KMS-11 (cell line): ENCODE data around the gene TRMT61A.

Experiments
- H2AFZ ChIP-seq: fragments of 200-600 bp; sonication (generic); 2 replicates; pipeline ENCODE4 v1.6.1; 2016; ENCODE audit warnings: antibody characterized with exemption, mixed run types, low read depth
- H3K27ac ChIP-seq: fragments of 200-600 bp; sonication (generic); 2 replicates; pipeline ENCODE4 v1.6.1; 2016; ENCODE audit warnings: mild to moderate bottlenecking, mixed run types
- H3K27me3 ChIP-seq: fragments of 200-600 bp; sonication (generic); 2 replicates; pipeline ENCODE4 v1.6.1; 2017; ENCODE audit warnings: mild to moderate bottlenecking, low read depth, mixed run types, moderate library complexity; ENCODE audit not compliant: insufficient read depth
- H3K36me3 ChIP-seq: fragments of 200-600 bp; sonication (generic); 2 replicates; pipeline ENCODE4 v1.6.1; 2017; ENCODE audit warnings: mild to moderate bottlenecking, mixed run types; ENCODE audit not compliant: insufficient read depth
- H3K4me1 ChIP-seq: fragments of 200-600 bp; sonication (generic); 2 replicates; pipeline ENCODE4 v1.6.1; 2016; ENCODE audit warnings: mild to moderate bottlenecking, low read depth, mixed run types; ENCODE audit not compliant: poor library complexity, severe bottlenecking
- H3K4me2 ChIP-seq: fragments of 200-600 bp; sonication (generic); 2 replicates; pipeline ENCODE4 v1.7.0; 2016; ENCODE audit warnings: mild to moderate bottlenecking, mixed run types
- H3K4me3 ChIP-seq: fragments of 200-600 bp; sonication (generic); IDR thresholded peaks from 2 replicates; pipeline ENCODE4 v1.6.1; 2017; ENCODE audit warnings: low read depth, low read length, mixed read lengths; ENCODE audit not compliant: insufficient read depth
- H3K79me2 ChIP-seq: fragments of 200-600 bp; sonication (generic); 2 replicates; pipeline ENCODE4 v1.6.1; 2016; ENCODE audit warnings: low read depth, mixed run types; ENCODE audit not compliant: insufficient read depth
- H3K9ac ChIP-seq: fragments of 200-600 bp; sonication (generic); 2 replicates; pipeline ENCODE4 v1.6.1; 2016; ENCODE audit warnings: mild to moderate bottlenecking, mixed run types
- H4K20me1 ChIP-seq: fragments of 200-600 bp; sonication (generic); 2 replicates; pipeline ENCODE4 v1.6.1; 2016; ENCODE audit warnings: mild to moderate bottlenecking, mixed run types; ENCODE audit not compliant: insufficient read depth
- TF ChIP-seq, protein P1 (sequence below): fragments of 200-600 bp; sonication (generic); conservative IDR thresholded peaks from 2 replicates; pipeline ENCODE4 v1.6.1; 2017; ENCODE audit warnings: low read depth, mild to moderate bottlenecking, antibody characterized with exemption, low read length, moderate library complexity, mixed read lengths

Gene TRMT61A

DNA sequence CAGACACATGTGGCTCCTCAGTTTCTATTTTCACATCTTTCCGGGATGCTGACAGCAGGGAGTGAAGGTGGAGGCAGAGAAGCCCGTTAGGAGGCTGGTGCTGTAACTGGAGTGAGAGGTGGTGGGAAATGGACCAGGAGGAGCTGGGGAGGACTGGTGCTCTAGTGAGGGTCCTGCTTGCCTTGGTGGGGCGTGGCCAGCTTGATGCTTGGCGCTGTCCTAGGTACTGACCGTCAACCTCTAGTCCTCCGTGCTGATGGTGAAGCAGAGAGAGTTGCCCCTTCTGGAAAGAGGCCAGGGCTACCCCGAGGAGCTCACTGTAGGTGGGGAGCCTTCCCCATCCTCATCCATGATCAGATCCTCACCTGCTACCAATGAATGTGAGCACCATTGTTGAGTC is 1.4 kb downstream of the TRMT61A start:
- Histone ChIP-seq H3K4me1 (no peaks in the 10 kb centered on the region), H3K27me3 (peaks cover 5% of the 10 kb centered on the region; the same call in 1 of the 2 replicates), H3K79me2 (no peaks in the 10 kb centered on the region), H3K4me3 (no peak overlapping the region), H2AFZ (no peak overlapping the region), H4K20me1 (no peaks in the 10 kb centered on the region), H3K9ac (no peak overlapping the region), H3K4me2 (no peak overlapping the region), H3K36me3 (no peaks in the 10 kb centered on the region), H3K27ac (no peak overlapping the region)
- TF ChIP-seq, protein P1, sequence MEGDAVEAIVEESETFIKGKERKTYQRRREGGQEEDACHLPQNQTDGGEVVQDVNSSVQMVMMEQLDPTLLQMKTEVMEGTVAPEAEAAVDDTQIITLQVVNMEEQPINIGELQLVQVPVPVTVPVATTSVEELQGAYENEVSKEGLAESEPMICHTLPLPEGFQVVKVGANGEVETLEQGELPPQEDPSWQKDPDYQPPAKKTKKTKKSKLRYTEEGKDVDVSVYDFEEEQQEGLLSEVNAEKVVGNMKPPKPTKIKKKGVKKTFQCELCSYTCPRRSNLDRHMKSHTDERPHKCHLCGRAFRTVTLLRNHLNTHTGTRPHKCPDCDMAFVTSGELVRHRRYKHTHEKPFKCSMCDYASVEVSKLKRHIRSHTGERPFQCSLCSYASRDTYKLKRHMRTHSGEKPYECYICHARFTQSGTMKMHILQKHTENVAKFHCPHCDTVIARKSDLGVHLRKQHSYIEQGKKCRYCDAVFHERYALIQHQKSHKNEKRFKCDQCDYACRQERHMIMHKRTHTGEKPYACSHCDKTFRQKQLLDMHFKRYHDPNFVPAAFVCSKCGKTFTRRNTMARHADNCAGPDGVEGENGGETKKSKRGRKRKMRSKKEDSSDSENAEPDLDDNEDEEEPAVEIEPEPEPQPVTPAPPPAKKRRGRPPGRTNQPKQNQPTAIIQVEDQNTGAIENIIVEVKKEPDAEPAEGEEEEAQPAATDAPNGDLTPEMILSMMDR: no peak

DNA sequence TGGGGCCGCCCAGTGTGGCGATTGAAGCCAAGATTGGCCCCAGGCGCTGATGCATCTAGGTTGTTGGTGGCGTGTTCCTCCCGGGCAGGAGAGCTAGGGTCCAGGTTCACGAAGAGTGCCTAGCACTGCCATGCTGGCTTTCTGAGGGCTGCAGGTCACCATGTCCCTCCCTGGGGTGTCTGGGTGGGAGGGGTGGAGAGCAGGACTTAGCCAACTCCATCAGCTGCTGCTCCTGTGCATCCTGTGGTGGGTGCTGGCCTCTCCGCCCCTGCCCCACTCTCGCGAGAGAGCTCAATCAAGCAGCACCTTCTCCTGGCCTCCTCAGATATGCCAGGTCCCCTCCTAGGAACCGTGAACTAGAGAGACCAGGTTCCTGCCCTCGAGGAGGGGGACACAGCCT is 1.8 kb downstream of the TRMT61A start:
- Histone ChIP-seq H3K27me3 (peaks cover 5% of the 10 kb centered on the region; the same call in 1 of the 2 replicates), H3K27ac (no peak overlapping the region), H3K36me3 (no peaks in the 10 kb centered on the region), H3K4me3 (no peak overlapping the region), H3K9ac (no peak overlapping the region), H4K20me1 (no peaks in the 10 kb centered on the region), H3K79me2 (no peaks in the 10 kb centered on the region), H3K4me2 (no peak overlapping the region), H2AFZ (no peak overlapping the region), H3K4me1 (no peaks in the 10 kb centered on the region)
- TF ChIP-seq, protein P1: no peak

DNA sequence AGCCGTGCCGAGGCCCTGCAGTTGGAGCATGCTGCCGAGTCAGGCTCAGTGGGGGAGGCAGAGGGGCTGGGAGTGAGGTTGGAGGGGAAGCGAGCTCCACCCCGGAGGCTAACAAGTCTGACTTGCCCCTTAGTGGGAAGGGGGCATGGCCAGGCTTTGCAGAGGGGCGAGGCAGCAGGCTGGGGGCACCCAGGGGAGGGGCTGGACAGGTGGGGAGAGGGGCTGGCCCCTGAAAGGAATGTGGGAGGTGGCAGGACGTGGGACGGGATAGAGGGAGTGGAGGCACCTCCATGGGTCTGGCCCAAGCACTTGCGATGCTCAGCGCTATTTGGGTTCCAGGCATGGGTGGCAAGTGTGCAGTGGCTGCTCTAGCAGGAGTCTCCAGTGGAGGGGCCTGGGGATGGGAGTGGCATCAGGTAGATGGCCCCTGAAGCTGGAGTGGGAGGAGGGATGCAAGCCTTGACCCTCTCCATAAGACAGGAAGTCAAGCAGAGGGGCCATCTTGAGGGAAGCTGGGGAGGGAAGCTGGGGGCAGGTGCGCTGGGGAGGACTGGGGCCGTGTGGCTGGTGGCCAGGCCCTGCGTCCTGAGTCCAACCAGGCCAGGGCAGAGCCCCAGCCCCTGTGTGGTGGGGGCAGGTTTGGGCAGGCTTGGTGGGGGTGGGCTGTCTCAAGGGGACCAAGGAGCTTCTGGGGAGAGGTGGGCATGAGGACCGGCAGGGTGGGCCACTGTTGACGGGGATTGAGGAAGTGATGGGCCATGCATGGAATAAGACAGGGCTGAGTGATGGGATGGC is 2.6 kb downstream of the TRMT61A start:
- no peak overlapping the region for H3K4me3 ChIP-seq
- peaks cover 5% of the 10 kb centered on the region; the same call in 1 of the 2 replicates for H3K27me3 ChIP-seq
- H3K9ac ChIP-seq: no peak overlapping the region
- no peak overlapping the region for H3K27ac ChIP-seq
- no peaks in the 10 kb centered on the region for H3K79me2 ChIP-seq
- no peaks in the 10 kb centered on the region for H4K20me1 ChIP-seq
- TF ChIP-seq, protein P1: no peak
- no peak overlapping the region for H3K4me2 ChIP-seq
- no peaks in the 10 kb centered on the region for H3K36me3 ChIP-seq
- H3K4me1 ChIP-seq: no peaks in the 10 kb centered on the region
- H2AFZ ChIP-seq: no peak overlapping the region

DNA sequence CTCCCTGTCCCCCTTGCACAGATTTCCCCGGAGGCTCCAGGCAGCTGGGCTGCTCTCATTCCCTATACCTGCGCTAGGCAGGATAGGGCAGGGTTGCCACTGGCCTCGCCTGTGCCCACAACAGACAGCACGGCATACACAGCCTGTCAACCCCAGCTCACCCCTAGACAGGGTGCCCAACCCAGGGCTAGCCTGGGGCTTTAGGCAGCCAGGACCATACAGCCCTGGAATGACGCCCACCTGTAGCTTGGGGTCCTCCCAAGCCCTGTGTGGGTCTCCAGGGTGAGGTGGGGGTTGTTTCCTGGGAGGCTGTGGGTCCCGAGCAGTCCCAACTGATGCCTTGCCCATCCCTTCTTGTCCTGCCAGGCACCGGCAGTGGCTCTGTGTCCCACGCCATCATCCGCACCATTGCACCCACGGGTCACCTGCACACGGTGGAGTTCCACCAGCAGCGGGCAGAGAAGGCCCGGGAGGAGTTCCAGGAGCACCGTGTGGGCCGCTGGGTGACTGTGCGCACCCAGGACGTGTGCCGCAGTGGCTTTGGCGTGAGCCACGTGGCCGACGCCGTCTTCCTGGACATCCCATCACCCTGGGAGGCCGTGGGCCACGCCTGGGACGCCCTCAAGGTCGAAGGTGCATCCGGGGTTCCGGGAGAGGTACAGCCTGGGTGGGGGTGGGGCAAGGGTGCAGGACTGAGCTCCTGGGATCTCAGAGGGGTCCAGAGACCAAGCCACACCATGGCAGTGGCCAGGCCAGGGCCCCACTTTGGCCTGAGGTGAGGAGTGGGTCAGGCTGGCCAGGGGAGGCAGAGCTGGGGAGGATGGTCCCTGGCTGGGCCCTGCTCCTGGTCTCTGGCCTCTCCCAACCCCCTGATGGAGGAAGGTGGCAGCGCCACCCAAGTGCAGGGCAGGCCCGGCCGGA is 3.5 kb downstream of the TRMT61A start:
- H3K4me3 ChIP-seq: no peak overlapping the region
- TF ChIP-seq, protein P1: no peak
- H2AFZ ChIP-seq: no peak overlapping the region
- H3K27ac ChIP-seq: no peak overlapping the region
- H3K4me1 ChIP-seq: no peaks in the 10 kb centered on the region
- no peaks in the 10 kb centered on the region for H3K27me3 ChIP-seq
- H3K4me2 ChIP-seq: no peak overlapping the region
- H3K79me2 ChIP-seq: no peaks in the 10 kb centered on the region
- H4K20me1 ChIP-seq: no peaks in the 10 kb centered on the region
- no peak overlapping the region for H3K9ac ChIP-seq
- no peaks in the 10 kb centered on the region for H3K36me3 ChIP-seq
